ENCODE data around the gene SLC13A2.

SLC13A2 gene

DNA sequence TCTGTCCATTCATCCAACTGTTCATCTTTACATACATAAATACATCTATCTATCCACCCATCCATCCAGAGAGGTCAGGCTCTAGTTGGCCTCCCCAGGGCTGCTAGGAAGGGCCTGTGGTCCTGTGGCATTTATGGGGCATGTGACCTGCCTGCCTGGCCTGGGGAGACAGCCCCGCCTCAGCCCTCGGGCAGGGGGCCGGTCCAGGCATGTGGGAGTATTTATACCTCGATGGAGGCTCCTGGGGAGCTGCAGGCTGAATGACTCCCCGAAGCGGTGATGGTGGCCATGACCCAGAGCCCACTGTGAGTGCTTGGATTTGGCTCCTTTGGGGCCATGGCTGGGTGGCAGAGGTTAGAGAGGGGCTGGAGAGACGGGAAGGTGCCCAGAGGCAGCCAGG, 40.0 kb downstream of the SLC13A2 start:
- no peaks in the 10 kb centered on the region for H3K9me3 Mint-ChIP-seq
- H3K36me3 Mint-ChIP-seq (ENCODE audit: low read depth) = no peaks in the 10 kb centered on the region
- TF ChIP-seq, protein P1, sequence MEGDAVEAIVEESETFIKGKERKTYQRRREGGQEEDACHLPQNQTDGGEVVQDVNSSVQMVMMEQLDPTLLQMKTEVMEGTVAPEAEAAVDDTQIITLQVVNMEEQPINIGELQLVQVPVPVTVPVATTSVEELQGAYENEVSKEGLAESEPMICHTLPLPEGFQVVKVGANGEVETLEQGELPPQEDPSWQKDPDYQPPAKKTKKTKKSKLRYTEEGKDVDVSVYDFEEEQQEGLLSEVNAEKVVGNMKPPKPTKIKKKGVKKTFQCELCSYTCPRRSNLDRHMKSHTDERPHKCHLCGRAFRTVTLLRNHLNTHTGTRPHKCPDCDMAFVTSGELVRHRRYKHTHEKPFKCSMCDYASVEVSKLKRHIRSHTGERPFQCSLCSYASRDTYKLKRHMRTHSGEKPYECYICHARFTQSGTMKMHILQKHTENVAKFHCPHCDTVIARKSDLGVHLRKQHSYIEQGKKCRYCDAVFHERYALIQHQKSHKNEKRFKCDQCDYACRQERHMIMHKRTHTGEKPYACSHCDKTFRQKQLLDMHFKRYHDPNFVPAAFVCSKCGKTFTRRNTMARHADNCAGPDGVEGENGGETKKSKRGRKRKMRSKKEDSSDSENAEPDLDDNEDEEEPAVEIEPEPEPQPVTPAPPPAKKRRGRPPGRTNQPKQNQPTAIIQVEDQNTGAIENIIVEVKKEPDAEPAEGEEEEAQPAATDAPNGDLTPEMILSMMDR (IDR thresholded peaks at IDR 0.05; ENCODE audit: unreplicated experiment in 3 of 3) = no peak
- H3K4me3 Mint-ChIP-seq = no peak overlapping the region
- H3K27ac Mint-ChIP-seq = no peak overlapping the region
- H3K4me1 Mint-ChIP-seq = no peaks in the 10 kb centered on the region
- peaks cover 39% of the 10 kb centered on the region for H3K27me3 Mint-ChIP-seq (ENCODE audit: low read depth)

DNA sequence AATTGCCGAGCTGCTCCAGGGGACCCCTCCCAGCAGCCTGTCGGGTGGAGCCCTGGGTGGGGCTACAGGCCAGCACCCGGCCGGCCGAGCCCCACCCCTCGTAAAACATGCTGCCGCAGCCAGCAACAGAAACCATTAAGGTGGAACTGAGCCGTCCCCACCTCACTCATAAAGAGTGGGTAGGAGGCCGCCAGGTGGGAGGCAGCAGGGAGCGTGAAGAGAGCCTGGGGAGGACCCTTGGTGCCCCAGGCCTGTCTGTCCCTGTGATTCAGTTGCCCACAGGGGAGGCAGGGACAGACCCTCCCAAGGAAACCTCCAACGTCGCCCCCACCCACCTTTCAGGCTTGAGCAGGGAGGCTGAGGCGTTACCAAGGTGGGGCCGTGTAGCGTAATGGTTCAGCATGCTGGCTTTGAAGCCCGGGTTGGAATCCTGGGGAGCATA, 41.1 kb downstream of the SLC13A2 start:
- peaks cover 41% of the 10 kb centered on the region for H3K27me3 Mint-ChIP-seq (ENCODE audit: low read depth)

DNA sequence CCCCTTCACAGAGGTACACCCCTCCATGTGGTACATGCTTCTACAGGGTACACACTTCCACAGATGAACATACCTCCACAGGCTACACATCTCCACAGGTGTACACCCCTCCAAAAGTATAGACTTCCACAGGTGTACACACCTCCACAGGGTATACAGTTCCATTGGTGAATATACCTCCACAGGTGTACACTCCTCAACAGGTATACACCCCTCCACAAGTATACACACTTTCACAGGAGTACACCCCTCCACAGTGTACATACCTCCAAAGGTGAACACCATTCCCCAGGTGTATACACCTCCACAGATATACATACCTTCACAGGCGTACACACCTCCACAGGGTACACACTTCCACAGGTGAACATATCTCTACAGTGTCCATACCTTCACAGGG, 42.1 kb downstream of the SLC13A2 start:
- TF ChIP-seq, protein P1 (IDR thresholded peaks at IDR 0.05; ENCODE audit: unreplicated experiment in 3 of 3) = no peak
- H3K4me1 Mint-ChIP-seq = no peaks in the 10 kb centered on the region
- no peak overlapping the region for H3K27ac Mint-ChIP-seq
- no peaks in the 10 kb centered on the region for H3K36me3 Mint-ChIP-seq (ENCODE audit: low read depth)
- peaks cover 32% of the 10 kb centered on the region for H3K27me3 Mint-ChIP-seq (ENCODE audit: low read depth)
- H3K4me3 Mint-ChIP-seq = no peak overlapping the region
- no peaks in the 10 kb centered on the region for H3K9me3 Mint-ChIP-seq

More for the DNA sequence above, 41.1 kb downstream of the SLC13A2 start:
- no peak overlapping the region for H3K27ac Mint-ChIP-seq
- H3K9me3 Mint-ChIP-seq = no peaks in the 10 kb centered on the region
- no peaks in the 10 kb centered on the region for H3K4me1 Mint-ChIP-seq
- H3K36me3 Mint-ChIP-seq (ENCODE audit: low read depth) = no peaks in the 10 kb centered on the region
- TF ChIP-seq, protein P1 (IDR thresholded peaks at IDR 0.05; ENCODE audit: unreplicated experiment in 3 of 3) = no peak
- no peak overlapping the region for H3K4me3 Mint-ChIP-seq

DNA sequence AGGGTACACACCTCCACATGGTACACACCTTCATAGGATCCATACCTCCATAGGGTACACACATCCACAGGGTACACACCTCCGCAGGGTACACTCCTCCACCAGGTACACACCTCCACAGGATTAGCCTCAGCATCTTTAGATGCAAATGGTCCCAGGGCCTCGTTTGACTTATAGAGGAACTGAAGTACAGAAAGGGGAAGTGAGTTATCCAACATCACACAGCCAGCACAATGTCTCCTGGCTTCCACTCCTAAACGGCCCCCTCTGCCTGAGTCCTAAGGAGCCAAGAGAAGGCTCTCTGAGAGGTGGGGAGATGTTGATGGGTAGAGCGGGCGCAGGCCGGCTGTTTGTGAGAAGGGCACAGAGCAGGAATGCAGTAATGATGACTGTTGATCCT, 44.7 kb downstream of the SLC13A2 start:
- H3K4me1 Mint-ChIP-seq = peaks cover 8% of the 10 kb centered on the region
- peaks cover 30% of the 10 kb centered on the region for H3K27me3 Mint-ChIP-seq (ENCODE audit: low read depth)
- TF ChIP-seq, protein P1 (IDR thresholded peaks at IDR 0.05; ENCODE audit: unreplicated experiment in 3 of 3) = no peak
- no peaks in the 10 kb centered on the region for H3K9me3 Mint-ChIP-seq
- no peak overlapping the region for H3K4me3 Mint-ChIP-seq
- no peak overlapping the region for H3K27ac Mint-ChIP-seq
- no peaks in the 10 kb centered on the region for H3K36me3 Mint-ChIP-seq (ENCODE audit: low read depth)

DNA sequence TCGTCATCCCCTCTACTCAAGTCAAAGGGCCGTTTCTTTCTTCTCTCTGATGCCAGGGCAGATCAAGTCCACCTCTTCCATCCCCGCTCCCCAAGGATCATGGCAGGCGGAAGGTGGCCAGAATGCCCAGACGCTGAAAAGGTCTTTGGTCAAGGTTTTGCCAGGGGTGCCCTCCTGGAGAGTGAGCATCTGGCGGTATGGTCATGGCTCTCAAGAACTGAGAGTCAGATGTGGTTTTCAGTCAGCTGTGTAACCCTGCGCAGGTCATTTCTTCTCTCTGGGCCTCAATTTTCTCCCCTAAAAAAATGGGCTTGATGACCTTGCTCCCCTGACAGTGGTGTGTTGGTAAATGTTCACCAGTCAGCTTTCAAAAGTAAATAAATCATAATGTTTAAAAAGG, 45.1 kb downstream of the SLC13A2 start:
- TF ChIP-seq, protein P1 (IDR thresholded peaks at IDR 0.05; ENCODE audit: unreplicated experiment in 3 of 3) = no peak
- no peak overlapping the region for H3K4me3 Mint-ChIP-seq
- H3K36me3 Mint-ChIP-seq (ENCODE audit: low read depth) = no peaks in the 10 kb centered on the region
- H3K27me3 Mint-ChIP-seq (ENCODE audit: low read depth) = peaks cover 28% of the 10 kb centered on the region
- H3K4me1 Mint-ChIP-seq = peaks cover 8% of the 10 kb centered on the region
- no peak overlapping the region for H3K27ac Mint-ChIP-seq
- H3K9me3 Mint-ChIP-seq = no peaks in the 10 kb centered on the region

DNA sequence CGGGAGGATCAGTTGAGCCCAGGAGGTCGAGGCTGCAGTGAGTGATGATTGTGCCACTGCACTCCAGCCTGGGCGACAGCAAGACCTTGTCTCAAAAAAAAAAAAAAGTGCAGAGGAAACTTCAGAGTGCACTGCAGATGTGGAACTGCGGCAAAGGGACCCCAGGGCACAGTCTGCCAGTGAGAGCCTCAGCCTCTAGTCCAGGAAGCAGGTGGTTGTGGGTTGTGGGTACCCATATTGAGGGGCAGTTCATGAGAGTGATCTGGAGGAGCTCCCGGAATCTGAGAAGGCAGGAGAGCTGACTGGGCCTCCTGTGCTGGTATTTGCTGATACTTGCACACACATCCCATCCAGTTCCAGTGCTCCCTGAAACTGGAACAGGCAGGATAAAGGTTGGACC, 45.8 kb downstream of the SLC13A2 start:
- Mint-ChIP-seq H3K9me3 (no peaks in the 10 kb centered on the region), H3K36me3 (ENCODE audit: low read depth) (no peaks in the 10 kb centered on the region), H3K27me3 (ENCODE audit: low read depth) (peaks cover 26% of the 10 kb centered on the region), H3K27ac (no peak overlapping the region), H3K4me1 (peaks cover 8% of the 10 kb centered on the region), H3K4me3 (no peak overlapping the region)
- TF ChIP-seq, protein P1 (IDR thresholded peaks at IDR 0.05; ENCODE audit: unreplicated experiment in 3 of 3) = no peak
